Right atrium auricular region (tissue), 2 donors: Measurements from ENCODE around the gene PLCH2. TPM values are rescaled to one million over a fixed set of nuclear protein-coding genes. Genes with fewer than 3 reads are reported as not detected.

Source experiments
- DNase-seq: peaks from one replicate; pipeline ENCODE4 v3.0.0-alpha.2; 2019; ENCODE audit warnings: low spot score
- H3K27ac ChIP-seq, 2 donors: fragments of 200-600 bp; sonication (generic); 1 replicate in 1 of 2; 2 replicates in 1 of 2; pipeline ENCODE4 v1.5.1; 2016 to 2019
- H3K27me3 ChIP-seq, 2 donors: fragments of 200-600 bp; sonication (generic); one replicate each; pipeline versions ENCODE4 v1.5.1 to v1.6.0; 2017 to 2019
- H3K36me3 ChIP-seq: fragments of 200-600 bp; sonication (generic); one replicate; pipeline ENCODE4 v1.5.1; 2016
- H3K4me1 ChIP-seq, 2 donors: fragments of 200-600 bp; sonication (generic); one replicate each; pipeline versions ENCODE4 v1.5.1 to v1.6.0; 2017 to 2019
- H3K4me3 ChIP-seq, 2 donors: fragments of 200-600 bp; sonication (generic); 1 replicate in 1 of 2; 2 replicates in 1 of 2; pipeline ENCODE4 v1.5.1; 2017 to 2019; ENCODE audit warnings: mild to moderate bottlenecking in 1 of 2, moderate library complexity in 1 of 2
- H3K9me3 ChIP-seq, 2 donors: fragments of 200-600 bp; sonication (generic); one replicate each; pipeline ENCODE4 v1.5.1; 2019
- CTCF ChIP-seq, 2 donors: fragments of 200-600 bp; sonication (generic); IDR thresholded peaks; one replicate each; pipeline ENCODE4 v1.5.1; 2019; ENCODE audit warnings: antibody characterized with exemption in 2 of 2
- total RNA-seq, 2 donors: library from RNA; depleted of rRNA; stranded (reverse); fragments of >200 nt; gene quantifications; one replicate each; pipeline ENCODE4 v1.1.0, GENCODE V29; 2016

PLCH2 gene
- total RNA-seq, 2 donors from 2014 or later: 0.12 TPM; not detected in 1

GRCh38 chr1:2504949-2505272, 28.8 kb downstream of the PLCH2 start:
- peaks cover 0 to 22% of the 10 kb centered on the region in 2 donors for H3K4me1 ChIP-seq
- no peak overlapping the region for H3K27ac ChIP-seq
- no peaks in the 10 kb centered on the region for H3K9me3 ChIP-seq
- TF ChIP-seq CTCF (IDR thresholded peaks at IDR 0.05): no peak
- H3K36me3 ChIP-seq: peaks cover 24% of the 10 kb centered on the region
- no peak for DNase-seq
- no peak overlapping the region for H3K4me3 ChIP-seq
- H3K27me3 ChIP-seq: no peaks in the 10 kb centered on the region

- Histone ChIP-seq H3K4me3 (no peak overlapping the region), H3K27ac (no peak overlapping the region), H3K27me3 (no peaks in the 10 kb centered on the region), H3K36me3 (peaks cover 31% of the 10 kb centered on the region), H3K4me1 (peaks cover 0 to 22% of the 10 kb centered on the region in 2 donors), H3K9me3 (no peaks in the 10 kb centered on the region)
- DNase-seq: no peak
- TF ChIP-seq CTCF (IDR thresholded peaks at IDR 0.05): no peak
Observed at GRCh38 chr1:2505461-2505994, 29.4 kb downstream of the PLCH2 start.

- H3K36me3 ChIP-seq: peaks cover 38% of the 10 kb centered on the region
- no peak for DNase-seq
- H3K27ac ChIP-seq: no peak overlapping the region
- TF ChIP-seq CTCF (IDR thresholded peaks at IDR 0.05): no peak
- no peaks in the 10 kb centered on the region for H3K27me3 ChIP-seq
- H3K9me3 ChIP-seq: no peaks in the 10 kb centered on the region
- H3K4me1 ChIP-seq: peaks cover 0 to 22% of the 10 kb centered on the region in 2 donors
- H3K4me3 ChIP-seq: no peak overlapping the region
Observed at GRCh38 chr1:2506007-2506860, 30.1 kb downstream of the PLCH2 start.

GRCh38 chr1:2506901-2507565, 30.9 kb downstream of the PLCH2 start:
- Histone ChIP-seq H3K9me3 (no peaks in the 10 kb centered on the region), H3K27ac (no peak overlapping the region), H3K4me3 (no peak overlapping the region), H3K27me3 (no peaks in the 10 kb centered on the region), H3K36me3 (peaks cover 46% of the 10 kb centered on the region), H3K4me1 (peaks cover 0 to 22% of the 10 kb centered on the region in 2 donors)
- no peak for TF ChIP-seq CTCF (IDR thresholded peaks at IDR 0.05)
- no peak for DNase-seq

GRCh38 chr1:2507744-2508155, 31.7 kb downstream of the PLCH2 start:
- DNase-seq: no peak
- TF ChIP-seq CTCF (IDR thresholded peaks at IDR 0.05): no peak
- H3K4me3 ChIP-seq: no peak overlapping the region
- no peaks in the 10 kb centered on the region for H3K27me3 ChIP-seq
- no peaks in the 10 kb centered on the region for H3K9me3 ChIP-seq
- peaks cover 0 to 22% of the 10 kb centered on the region in 2 donors for H3K4me1 ChIP-seq
- H3K27ac ChIP-seq: no peak overlapping the region
- H3K36me3 ChIP-seq: peaks cover 53% of the 10 kb centered on the region
